ENCODE measurements around the gene PPWD1.

DNA sequence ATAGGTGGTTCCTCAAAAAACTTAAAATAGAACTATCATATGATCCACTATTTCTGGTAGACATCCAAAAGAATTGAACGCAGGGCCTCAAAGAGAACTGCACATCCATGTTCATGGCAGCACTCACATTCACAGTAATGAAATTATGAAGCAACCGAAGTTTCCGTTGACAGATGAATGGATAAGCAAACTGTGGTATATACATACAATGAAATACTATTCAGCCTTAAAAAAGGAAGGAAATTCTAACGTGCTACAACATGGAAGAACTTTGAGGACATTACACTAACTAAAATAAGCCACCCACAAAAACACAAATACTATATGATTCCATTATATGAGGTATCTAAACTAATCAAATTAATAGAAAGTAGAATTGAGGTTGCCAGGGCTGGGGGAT is 18.6 kb upstream of the PPWD1 start:
- TF ChIP-seq POLR2A (IDR thresholded peaks at IDR 0.05; ENCODE audit: low read length) (no peak), GATA1 (IDR thresholded peaks at IDR 0.05; ENCODE audit: low read depth, low read length) (no peak)
